PFSK-1 (cell line): ENCODE measurements around the gene ULK4.

Experiments
- FOXP2 ChIP-seq: optimal IDR thresholded peaks from 2 replicates; pipeline ENCODE3; 2011; ENCODE audit warnings: borderline replicate concordance, control low read depth, inconsistent platforms; ENCODE audit not compliant: insufficient read depth; ENCODE audit errors: extremely low read length, extremely low read depth
- POLR2AphosphoS5 ChIP-seq: IDR thresholded peaks from 2 replicates; pipeline ENCODE4 v1.6.1; 2012; ENCODE audit warnings: low read depth, mild to moderate bottlenecking, control low read depth, low read length, moderate library complexity
- SIN3A ChIP-seq: IDR thresholded peaks from 2 replicates; pipeline ENCODE4 v1.6.1; 2012; ENCODE audit warnings: mild to moderate bottlenecking, low read length, moderate library complexity, borderline replicate concordance; ENCODE audit not compliant: insufficient read depth
- TAF1 ChIP-seq: IDR thresholded peaks from 2 replicates; pipeline ENCODE4 v1.6.1; 2012; ENCODE audit warnings: low read length, control low read depth, borderline replicate concordance; ENCODE audit not compliant: insufficient read depth
- TF ChIP-seq, protein P1 (sequence below), 2 experiments: IDR thresholded peaks; 2 replicates each; pipeline versions ENCODE4 v1.6.1 to v1.8.0; 2011 to 2012; ENCODE audit warnings: low read depth in 2 of 2, low read length in 2 of 2, control low read depth in 1 of 2, inconsistent platforms in 1 of 2, mild to moderate bottlenecking in 1 of 2, moderate library complexity in 1 of 2; ENCODE audit not compliant: insufficient read depth in 1 of 2

The ULK4 gene

GRCh38 chr3:41716471-41716870 lies 245.4 kb downstream of the ULK4 start:
- TF ChIP-seq SIN3A, result no peak
- TF ChIP-seq, protein P1, sequence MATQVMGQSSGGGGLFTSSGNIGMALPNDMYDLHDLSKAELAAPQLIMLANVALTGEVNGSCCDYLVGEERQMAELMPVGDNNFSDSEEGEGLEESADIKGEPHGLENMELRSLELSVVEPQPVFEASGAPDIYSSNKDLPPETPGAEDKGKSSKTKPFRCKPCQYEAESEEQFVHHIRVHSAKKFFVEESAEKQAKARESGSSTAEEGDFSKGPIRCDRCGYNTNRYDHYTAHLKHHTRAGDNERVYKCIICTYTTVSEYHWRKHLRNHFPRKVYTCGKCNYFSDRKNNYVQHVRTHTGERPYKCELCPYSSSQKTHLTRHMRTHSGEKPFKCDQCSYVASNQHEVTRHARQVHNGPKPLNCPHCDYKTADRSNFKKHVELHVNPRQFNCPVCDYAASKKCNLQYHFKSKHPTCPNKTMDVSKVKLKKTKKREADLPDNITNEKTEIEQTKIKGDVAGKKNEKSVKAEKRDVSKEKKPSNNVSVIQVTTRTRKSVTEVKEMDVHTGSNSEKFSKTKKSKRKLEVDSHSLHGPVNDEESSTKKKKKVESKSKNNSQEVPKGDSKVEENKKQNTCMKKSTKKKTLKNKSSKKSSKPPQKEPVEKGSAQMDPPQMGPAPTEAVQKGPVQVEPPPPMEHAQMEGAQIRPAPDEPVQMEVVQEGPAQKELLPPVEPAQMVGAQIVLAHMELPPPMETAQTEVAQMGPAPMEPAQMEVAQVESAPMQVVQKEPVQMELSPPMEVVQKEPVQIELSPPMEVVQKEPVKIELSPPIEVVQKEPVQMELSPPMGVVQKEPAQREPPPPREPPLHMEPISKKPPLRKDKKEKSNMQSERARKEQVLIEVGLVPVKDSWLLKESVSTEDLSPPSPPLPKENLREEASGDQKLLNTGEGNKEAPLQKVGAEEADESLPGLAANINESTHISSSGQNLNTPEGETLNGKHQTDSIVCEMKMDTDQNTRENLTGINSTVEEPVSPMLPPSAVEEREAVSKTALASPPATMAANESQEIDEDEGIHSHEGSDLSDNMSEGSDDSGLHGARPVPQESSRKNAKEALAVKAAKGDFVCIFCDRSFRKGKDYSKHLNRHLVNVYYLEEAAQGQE (IDR thresholded peaks at IDR 0.05; ENCODE audit: insufficient read depth in 1 of 2, low read depth in 2 of 2, low read length in 2 of 2), result no peak
- TF ChIP-seq FOXP2, result no peak
- no peak for TF ChIP-seq POLR2AphosphoS5
- no peak for TF ChIP-seq TAF1

- TF ChIP-seq, protein P1 (IDR thresholded peaks at IDR 0.05; ENCODE audit: insufficient read depth in 1 of 2, low read depth in 2 of 2, low read length in 2 of 2), result no peak
- TF ChIP-seq SIN3A, result no peak
- TF ChIP-seq FOXP2, result no peak
- no peak for TF ChIP-seq POLR2AphosphoS5
- TF ChIP-seq TAF1, result no peak
Observed at GRCh38 chr3:41715376-41715775, 246.5 kb downstream of the ULK4 start.

DNA sequence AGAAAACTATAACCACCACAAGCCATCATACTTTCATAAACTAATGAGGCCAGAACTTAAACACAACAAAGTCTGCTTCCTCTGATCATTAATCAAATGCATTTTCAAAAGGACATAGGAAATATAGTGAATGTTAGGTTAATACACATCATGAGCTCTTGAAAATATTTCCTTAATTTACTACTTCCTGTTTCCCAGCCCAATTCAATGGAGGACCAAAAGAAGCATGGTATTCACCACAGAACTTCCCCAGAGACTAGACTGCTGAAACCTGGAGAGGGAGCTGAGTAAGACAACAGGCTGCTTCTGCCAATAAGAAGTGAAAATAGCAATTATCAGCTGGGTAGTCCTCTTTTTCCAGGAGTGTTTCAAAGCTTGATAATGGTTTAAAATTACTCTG lies 250.3 kb downstream of the ULK4 start:
- TF ChIP-seq FOXP2, result no peak
- TF ChIP-seq, protein P1 (IDR thresholded peaks at IDR 0.05; ENCODE audit: insufficient read depth in 1 of 2, low read depth in 2 of 2, low read length in 2 of 2), result no peak
- TF ChIP-seq TAF1, result no peak
- TF ChIP-seq SIN3A, result no peak
- no peak for TF ChIP-seq POLR2AphosphoS5

DNA sequence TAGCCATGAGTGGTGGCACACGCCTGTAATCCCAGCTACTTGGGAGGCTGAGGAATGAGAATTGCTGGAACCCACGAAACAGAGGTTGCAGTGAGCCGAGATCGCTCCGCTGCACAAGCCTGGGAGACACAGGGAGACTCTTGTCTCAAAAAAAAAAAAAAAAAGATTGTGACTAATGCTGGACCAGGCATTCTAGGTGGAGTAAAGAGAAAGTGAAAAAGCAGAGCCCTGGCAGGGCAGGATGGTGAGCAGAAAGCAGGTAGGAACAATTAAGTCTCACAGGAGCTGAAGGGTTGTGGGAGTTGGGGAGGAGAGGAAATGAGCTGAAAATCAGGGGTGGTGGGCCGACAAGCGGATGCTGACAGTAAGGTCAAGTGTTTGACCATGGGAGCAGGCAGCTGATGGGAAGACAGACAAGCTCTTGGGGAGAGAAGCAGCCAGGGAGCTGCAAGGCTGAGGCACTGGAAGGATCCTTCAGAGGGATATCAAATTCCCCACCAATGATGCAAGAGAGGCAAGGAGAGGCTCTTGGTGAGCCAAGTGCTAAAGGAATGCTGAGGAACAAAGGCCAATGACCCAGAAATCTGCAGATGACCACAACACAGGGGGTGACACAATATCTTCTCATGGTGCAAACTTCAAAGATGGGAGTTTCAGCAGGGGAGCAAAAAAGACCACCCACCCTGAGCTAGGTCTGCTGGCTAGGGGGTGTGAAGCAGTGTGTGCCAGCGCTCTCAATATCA lies 251.1 kb downstream of the ULK4 start:
- TF ChIP-seq SIN3A, result no peak
- TF ChIP-seq POLR2AphosphoS5, result no peak
- no peak for TF ChIP-seq FOXP2
- TF ChIP-seq, protein P1 (IDR thresholded peaks at IDR 0.05; ENCODE audit: insufficient read depth in 1 of 2, low read depth in 2 of 2, low read length in 2 of 2), result no peak
- no peak for TF ChIP-seq TAF1
